Spinal cord (tissue), 10 donors: ENCODE measurements around the gene CACNA1B. TPM values are rescaled to one million over a fixed set of nuclear protein-coding genes. Genes with fewer than 3 reads are reported as not detected.

ENCODE experiments used
- DNase-seq, 6 donors: peaks; one replicate each; pipeline versions ENCODE4 v3.0.0 to v3.0.0-alpha.2; 2013 to 2015; ENCODE audit warnings: low spot score in 6 of 6, low read depth in 4 of 6
- H3K27ac ChIP-seq: one replicate; pipeline ENCODE4 v1.5.1; 2013; ENCODE audit warnings: low read depth, low read length, control low read depth
- H3K27me3 ChIP-seq: one replicate; pipeline ENCODE4 v1.6.1; 2013; ENCODE audit warnings: low read length; ENCODE audit not compliant: control insufficient read depth, insufficient read depth
- H3K36me3 ChIP-seq: one replicate; pipeline ENCODE4 v1.6.1; 2013; ENCODE audit warnings: low read length; ENCODE audit not compliant: control insufficient read depth, insufficient read depth
- H3K4me1 ChIP-seq: one replicate; pipeline ENCODE4 v1.6.1; 2013; ENCODE audit warnings: low read length; ENCODE audit not compliant: control insufficient read depth, insufficient read depth
- H3K4me3 ChIP-seq: one replicate; pipeline ENCODE4 v1.5.1; 2013; ENCODE audit warnings: low read depth, low read length, control low read depth
- H3K9me3 ChIP-seq: one replicate; pipeline ENCODE4 v1.6.1; 2013; ENCODE audit warnings: low read length; ENCODE audit not compliant: control insufficient read depth, insufficient read depth
- WGBS: methylation state at CpG from one replicate; pipeline ENCODE4 v1.1.5; 2013; ENCODE audit warnings: missing lambda C conversion rate; ENCODE audit not compliant: insufficient coverage; 5-methylcytosine and 5-hydroxymethylcytosine counted together
- polyA plus RNA-seq, 2 donors: library from polyadenylated mRNA; unstranded; fragments of 120-200 nt; gene quantifications; one replicate each; pipeline ENCODE4 v1.2.1, GENCODE V29; 2013; ENCODE audit not compliant: insufficient read length in 2 of 2
- total RNA-seq, 2 donors: library from RNA; depleted of rRNA in 1 of 2; stranded (reverse); fragments of 120-200 nt in 1 of 2; fragments of >200 nt in 1 of 2; gene quantifications; one replicate each; pipeline versions ENCODE4 v1.2.3 to v1.2.4, GENCODE V29; 2013 to 2014
- donor health status: healthy.

The CACNA1B gene
- total and polyA plus RNA-seq, 4 donors, result 6.2 to 24.6 (median 19.6) TPM

DNA sequence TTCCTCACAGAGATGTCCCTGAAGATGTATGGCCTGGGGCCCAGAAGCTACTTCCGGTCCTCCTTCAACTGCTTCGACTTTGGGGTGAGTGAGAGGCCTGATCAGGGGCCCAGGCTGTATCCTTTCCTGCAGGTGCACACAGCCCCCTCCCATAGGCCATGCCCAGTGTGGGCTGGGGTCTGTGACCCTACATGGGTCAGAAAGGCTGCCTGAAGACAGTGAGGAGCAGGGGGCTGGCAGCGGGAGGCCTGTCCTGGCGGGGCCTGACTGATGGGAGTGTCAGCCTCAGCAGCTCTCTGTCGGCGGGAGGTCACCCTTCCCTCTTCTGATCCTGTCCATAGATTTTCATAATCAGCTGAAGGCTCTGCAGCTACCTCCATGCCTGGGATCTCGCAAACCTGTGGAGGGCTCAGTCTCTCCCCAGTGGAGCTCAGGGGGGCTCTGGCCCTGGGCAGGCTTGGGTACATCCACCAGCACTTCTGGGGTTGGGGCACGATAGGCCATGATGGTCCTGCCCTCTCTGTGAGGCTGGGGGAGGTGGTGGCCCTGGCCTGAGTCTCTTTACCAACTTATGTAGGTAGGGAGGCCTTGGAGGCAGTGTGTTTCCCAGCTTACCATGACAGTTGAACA is 98.5 kb downstream of the CACNA1B start:
- WGBS, result 89% methylated on average over 8 of the region's 8 CpGs
- no peaks in the 10 kb centered on the region for H3K27me3 ChIP-seq
- H3K4me1 ChIP-seq, result no peaks in the 10 kb centered on the region
- no peak overlapping the region for H3K27ac ChIP-seq
- peaks cover 75% of the 10 kb centered on the region for H3K36me3 ChIP-seq
- no peaks in the 10 kb centered on the region for H3K9me3 ChIP-seq
- H3K4me3 ChIP-seq, result no peak overlapping the region
- DNase-seq, result no peak

GRCh38 chr9:137977571-137978261 is 100.1 kb downstream of the CACNA1B start:
- 96% methylated on average over 5 of the region's 8 CpGs for WGBS
- Histone ChIP-seq H3K4me1 (no peaks in the 10 kb centered on the region), H3K4me3 (no peak overlapping the region), H3K27ac (no peak overlapping the region), H3K27me3 (no peaks in the 10 kb centered on the region), H3K9me3 (no peaks in the 10 kb centered on the region), H3K36me3 (peaks cover 62% of the 10 kb centered on the region)
- DNase-seq, result no peak

- Histone ChIP-seq H3K4me1 (no peaks in the 10 kb centered on the region), H3K36me3 (peaks cover 56% of the 10 kb centered on the region), H3K4me3 (no peak overlapping the region), H3K27ac (no peak overlapping the region), H3K27me3 (no peaks in the 10 kb centered on the region), H3K9me3 (no peaks in the 10 kb centered on the region)
- no peak for DNase-seq
- 79% methylated on average over 3 of the region's 4 CpGs for WGBS
Observed at GRCh38 chr9:137978262-137978714, 100.7 kb downstream of the CACNA1B start.

DNA sequence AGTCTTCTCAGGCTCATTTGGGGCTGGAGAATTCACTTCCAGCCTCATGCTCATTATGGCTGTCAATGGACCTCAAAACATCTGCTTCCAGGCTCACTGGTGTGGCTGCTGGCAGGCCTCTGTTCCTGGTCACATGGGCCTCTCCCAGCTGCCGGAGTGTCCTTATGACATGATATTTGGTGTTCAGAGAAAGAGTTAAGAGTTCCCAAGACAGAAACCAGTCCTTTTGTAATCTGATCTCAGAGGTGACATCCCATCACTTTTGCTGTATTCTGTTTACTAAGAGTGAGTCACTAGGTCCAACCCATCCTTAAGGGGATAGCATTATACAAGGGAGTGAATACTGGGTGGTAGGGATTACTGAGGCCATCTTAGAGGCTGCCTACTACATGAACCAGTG is 104.6 kb downstream of the CACNA1B start:
- no peaks in the 10 kb centered on the region for H3K4me1 ChIP-seq
- peaks cover 61% of the 10 kb centered on the region for H3K36me3 ChIP-seq
- DNase-seq, result no peak
- H3K27ac ChIP-seq, result no peak overlapping the region
- H3K27me3 ChIP-seq, result no peaks in the 10 kb centered on the region
- no peaks in the 10 kb centered on the region for H3K9me3 ChIP-seq
- no peak overlapping the region for H3K4me3 ChIP-seq
- whole genome bisulfite sequencing, result 100% methylated on average over 1 of the region's 1 CpG

DNA sequence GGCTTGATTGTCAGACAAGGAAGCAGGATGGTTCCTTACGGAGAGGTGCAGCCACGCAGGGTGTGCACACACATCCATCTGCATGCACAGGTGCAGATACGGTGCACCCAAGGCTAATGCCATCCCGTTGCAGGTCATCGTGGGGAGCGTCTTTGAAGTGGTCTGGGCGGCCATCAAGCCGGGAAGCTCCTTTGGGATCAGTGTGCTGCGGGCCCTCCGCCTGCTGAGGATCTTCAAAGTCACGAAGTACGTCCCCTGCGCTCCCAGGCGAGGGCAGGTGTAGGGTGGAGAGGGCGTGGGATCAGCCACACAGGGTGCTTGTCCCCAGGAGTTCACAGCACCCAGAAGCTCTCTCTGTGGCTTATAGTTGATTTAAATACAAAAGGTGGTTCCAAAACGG is 106.4 kb downstream of the CACNA1B start:
- peaks cover 60% of the 10 kb centered on the region for H3K36me3 ChIP-seq

GRCh38 chr9:137984520-137985257 is 107.1 kb downstream of the CACNA1B start:
- no peaks in the 10 kb centered on the region for H3K9me3 ChIP-seq
- H3K4me1 ChIP-seq, result no peaks in the 10 kb centered on the region
- peaks cover 56% of the 10 kb centered on the region for H3K36me3 ChIP-seq
- WGBS, result 95% methylated on average over 5 of the region's 7 CpGs
- H3K27me3 ChIP-seq, result no peaks in the 10 kb centered on the region
- H3K4me3 ChIP-seq, result no peak overlapping the region
- no peak overlapping the region for H3K27ac ChIP-seq
- DNase-seq, result no peak

More for the DNA sequence above, 106.4 kb downstream of the CACNA1B start:
- no peak for DNase-seq
- 92% methylated on average over 16 of the region's 16 CpGs for WGBS
- Histone ChIP-seq H3K4me1 (no peaks in the 10 kb centered on the region), H3K27ac (no peak overlapping the region), H3K9me3 (no peaks in the 10 kb centered on the region), H3K4me3 (no peak overlapping the region), H3K27me3 (no peaks in the 10 kb centered on the region)

DNA sequence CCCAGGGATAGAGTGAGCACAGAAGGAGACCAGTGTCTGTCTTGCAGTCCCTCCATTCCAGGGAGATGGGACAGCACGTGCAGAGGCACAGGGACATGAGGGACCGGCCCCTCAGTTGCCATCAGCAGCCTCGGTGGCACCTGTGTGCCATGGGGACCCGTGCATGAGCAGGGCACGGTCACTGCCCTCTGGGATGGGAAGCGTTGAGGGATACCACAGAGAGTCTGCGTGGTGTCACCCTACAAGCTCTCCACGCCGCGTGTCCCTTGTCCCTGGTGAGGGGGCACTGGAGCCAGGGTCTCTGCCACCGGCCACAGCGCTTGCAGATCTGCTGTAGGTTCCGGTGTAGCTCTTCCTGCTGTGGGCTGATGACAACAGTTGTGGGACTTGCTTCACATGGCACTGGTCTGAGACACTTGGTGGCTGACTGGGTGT is 108.1 kb downstream of the CACNA1B start:
- DNase-seq, result no peak

DNA sequence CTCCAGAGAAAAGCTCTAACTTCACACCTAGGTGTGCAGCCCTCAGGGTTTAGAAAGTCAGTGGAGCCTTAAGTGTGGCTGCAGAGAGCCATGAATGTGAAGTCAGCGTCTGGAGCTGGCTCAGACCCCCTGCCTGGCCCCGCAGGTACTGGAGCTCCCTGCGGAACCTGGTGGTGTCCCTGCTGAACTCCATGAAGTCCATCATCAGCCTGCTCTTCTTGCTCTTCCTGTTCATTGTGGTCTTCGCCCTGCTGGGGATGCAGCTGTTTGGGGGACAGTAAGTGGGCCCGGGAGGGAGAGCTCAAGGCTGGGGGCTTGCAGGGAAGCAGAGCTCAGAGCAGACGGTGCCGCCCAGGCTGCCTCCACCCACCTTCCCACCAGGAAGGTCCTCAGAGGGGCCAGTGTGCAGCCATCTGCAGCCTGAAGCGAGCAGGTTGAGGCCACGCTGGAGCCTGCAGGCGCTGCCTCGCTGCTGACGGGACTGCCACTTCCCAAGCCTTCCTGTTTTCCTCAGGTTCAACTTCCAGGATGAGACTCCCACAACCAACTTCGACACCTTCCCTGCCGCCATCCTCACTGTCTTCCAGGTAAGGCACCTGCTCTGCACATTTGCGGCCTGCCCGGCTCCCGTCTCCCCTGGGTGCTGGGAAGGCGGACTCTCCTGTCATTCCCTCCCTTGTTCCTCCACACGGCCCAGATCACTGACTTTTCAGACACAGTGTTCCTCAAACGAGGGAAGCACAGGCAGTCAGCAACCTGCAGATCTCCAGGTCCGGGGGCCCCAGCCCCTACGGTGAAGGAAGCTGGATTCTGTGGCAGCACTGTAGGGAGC is 108.9 kb downstream of the CACNA1B start:
- no peak for DNase-seq
- peaks cover 55% of the 10 kb centered on the region for H3K36me3 ChIP-seq
- H3K9me3 ChIP-seq, result no peaks in the 10 kb centered on the region
- no peaks in the 10 kb centered on the region for H3K27me3 ChIP-seq
- H3K27ac ChIP-seq, result no peak overlapping the region
- no peaks in the 10 kb centered on the region for H3K4me1 ChIP-seq
- WGBS, result 90% methylated on average over 22 of the region's 22 CpGs
- no peak overlapping the region for H3K4me3 ChIP-seq

More for the DNA sequence above, 108.1 kb downstream of the CACNA1B start:
- Histone ChIP-seq H3K27ac (no peak overlapping the region), H3K4me1 (no peaks in the 10 kb centered on the region), H3K9me3 (no peaks in the 10 kb centered on the region), H3K27me3 (no peaks in the 10 kb centered on the region), H3K4me3 (no peak overlapping the region), H3K36me3 (peaks cover 58% of the 10 kb centered on the region)
- WGBS, result 97% methylated on average over 12 of the region's 13 CpGs
